Measurements from ENCODE around the gene STIP1. TPM values are rescaled to one million over a fixed set of nuclear protein-coding genes. Genes with fewer than 3 reads are reported as not detected.

Gene STIP1
- total RNA-seq = 100 to 1,000 TPM in 2 of 4 donors, 10 to 100 TPM in 2; 81.6 to 116 (median 104) TPM

DNA sequence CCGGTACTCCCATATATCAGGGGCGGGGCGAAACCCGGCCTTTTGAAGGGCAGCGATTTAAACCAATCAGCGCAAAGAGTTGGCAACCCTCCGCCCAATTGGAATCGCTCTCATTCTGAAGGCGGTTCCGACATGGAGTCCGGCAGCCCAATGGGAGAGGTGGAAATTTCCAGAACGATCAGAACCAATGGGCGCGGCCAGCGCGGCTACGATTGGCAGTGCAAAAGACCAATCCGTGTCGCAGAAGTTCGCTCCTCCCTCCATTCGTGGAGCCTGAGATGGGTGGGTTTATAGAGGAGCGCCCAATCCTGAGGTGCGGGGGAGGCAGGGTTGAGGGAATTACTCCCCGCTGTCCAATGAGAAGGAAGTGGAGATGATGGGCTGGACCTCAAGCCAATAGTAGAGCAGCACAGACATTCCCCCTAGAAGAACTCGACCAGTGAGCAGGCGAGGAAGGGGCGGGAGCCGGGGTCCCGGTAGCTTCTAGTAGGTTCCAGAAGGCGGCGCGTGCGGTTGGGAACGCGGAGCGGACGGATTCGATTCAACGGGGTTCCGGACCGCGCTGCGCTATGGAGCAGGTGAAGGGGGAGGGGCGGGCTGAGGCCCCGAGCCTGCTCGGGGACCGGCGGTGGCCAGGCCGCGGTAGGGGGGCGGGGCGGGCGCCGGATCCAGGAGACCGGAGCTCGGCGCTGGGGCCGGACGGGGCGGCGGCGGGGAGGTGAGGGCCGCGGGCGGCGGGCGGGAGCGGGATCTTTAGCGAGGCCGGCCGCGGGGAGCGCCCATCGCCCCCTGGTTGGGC, at the start of gene STIP1:
Gene STIP1 (plus strand): TSS at position 479 of the 799 bp plus-strand sequence. CDS start 91 bp downstream, at position 570.
- H3K9me3 ChIP-seq = no peaks in the 10 kb centered on the region
- peak in 3 of 4 donors; percentile 10 to 68 (median 58) for TF ChIP-seq POLR2A (IDR thresholded peaks at IDR 0.05)
- TF ChIP-seq, protein P1, sequence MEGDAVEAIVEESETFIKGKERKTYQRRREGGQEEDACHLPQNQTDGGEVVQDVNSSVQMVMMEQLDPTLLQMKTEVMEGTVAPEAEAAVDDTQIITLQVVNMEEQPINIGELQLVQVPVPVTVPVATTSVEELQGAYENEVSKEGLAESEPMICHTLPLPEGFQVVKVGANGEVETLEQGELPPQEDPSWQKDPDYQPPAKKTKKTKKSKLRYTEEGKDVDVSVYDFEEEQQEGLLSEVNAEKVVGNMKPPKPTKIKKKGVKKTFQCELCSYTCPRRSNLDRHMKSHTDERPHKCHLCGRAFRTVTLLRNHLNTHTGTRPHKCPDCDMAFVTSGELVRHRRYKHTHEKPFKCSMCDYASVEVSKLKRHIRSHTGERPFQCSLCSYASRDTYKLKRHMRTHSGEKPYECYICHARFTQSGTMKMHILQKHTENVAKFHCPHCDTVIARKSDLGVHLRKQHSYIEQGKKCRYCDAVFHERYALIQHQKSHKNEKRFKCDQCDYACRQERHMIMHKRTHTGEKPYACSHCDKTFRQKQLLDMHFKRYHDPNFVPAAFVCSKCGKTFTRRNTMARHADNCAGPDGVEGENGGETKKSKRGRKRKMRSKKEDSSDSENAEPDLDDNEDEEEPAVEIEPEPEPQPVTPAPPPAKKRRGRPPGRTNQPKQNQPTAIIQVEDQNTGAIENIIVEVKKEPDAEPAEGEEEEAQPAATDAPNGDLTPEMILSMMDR (IDR thresholded peaks at IDR 0.05) = peak in 4 of 6 experiments; percentile 14 to 56 (median 38)
- peak; percentile 98 for DNase-seq
- peaks cover 0 to 24% (median 0%) of the 10 kb centered on the region in 3 donors for H3K36me3 ChIP-seq
- no peaks in the 10 kb centered on the region for H3K27me3 ChIP-seq
- peak within 1 kb of the TSS; percentile 86 to 100 (median 96) for H3K27ac ChIP-seq
- WGBS, 2 donors = 1% methylated on average over 19 to 21 of the region's 74 CpGs
- H3K4me1 ChIP-seq = peaks cover 26 to 45% (median 44%) of the 10 kb centered on the region in 3 donors
- H3K4me3 ChIP-seq = peak within 1 kb of the TSS in 3 of 4 donors; percentile 47 to 89 (median 64)
- intact Hi-C loops (cut with DNase I) = no loop called here

DNA sequence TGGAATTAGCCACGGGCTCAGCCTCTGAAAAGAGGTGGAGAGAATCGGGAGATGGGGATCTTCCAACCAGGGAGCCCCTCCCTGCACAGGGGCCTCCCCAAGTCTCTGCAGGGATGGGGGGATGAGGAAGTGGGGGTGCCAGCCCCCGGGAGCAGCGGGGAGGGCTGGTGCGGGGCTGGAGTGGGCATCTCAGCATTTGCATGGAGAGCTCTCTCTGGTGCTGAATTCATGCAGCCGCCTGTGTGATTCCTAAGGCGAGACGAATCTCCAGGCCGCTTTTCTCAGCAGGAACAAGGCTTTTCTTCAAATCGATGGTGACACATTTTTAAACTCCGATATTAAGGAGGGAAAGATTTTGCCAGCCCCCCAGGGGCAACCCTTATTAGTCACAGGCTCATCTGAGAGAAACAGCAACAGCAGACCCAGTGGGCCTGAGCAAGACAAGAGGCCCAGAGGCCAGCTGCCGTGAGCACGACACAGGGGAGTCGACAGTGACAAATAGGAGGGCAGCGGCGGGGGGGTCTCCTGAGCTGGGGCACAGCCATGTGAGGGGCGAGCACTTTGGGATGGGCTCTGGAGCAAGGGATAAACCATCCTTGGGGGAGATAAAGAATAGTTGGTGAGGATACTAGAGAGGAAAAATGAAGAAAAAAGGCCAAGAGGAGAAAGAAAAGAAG, 49.1 kb upstream of the STIP1 start:
- 74 to 83% methylated on average over 14 of the region's 17 CpGs for WGBS, 2 donors
- intact Hi-C loops (cut with DNase I) = no loop called here
- no peak overlapping the region for H3K27ac ChIP-seq

DNA sequence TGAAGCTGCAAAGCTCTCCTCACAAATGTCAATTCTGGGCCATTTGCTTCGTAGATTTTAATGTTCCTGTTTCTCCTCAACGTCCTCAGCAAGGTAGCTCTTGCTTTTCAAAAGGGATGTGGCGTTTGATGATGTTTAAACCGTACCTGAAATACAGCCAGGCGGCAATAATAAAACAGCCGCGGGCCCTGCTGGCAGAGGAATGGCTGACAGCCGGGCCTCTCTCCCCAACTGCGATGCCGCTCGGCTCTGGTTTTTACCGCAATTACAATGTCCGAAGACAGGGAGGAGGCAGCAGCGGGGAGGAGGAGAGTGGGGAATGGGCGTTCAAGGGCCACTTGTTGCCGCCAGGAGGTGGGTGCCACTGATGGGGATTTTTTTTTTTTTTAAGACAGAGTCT, 47.6 kb upstream of the STIP1 start:
- 77 to 89% methylated on average over 4 to 16 of the region's 16 CpGs for WGBS, 2 donors
- no peak for DNase-seq
- Histone ChIP-seq H3K36me3 (peaks cover 0 to 6% (median 0%) of the 10 kb centered on the region in 3 donors), H3K27ac (no peak overlapping the region), H3K4me1 (peaks cover 0 to 7% (median 0%) of the 10 kb centered on the region in 3 donors), H3K4me3 (no peak overlapping the region), H3K9me3 (no peaks in the 10 kb centered on the region), H3K27me3 (no peaks in the 10 kb centered on the region)
- TF ChIP-seq, protein P1 (IDR thresholded peaks at IDR 0.05) = no peak
- TF ChIP-seq POLR2A (IDR thresholded peaks at IDR 0.05) = no peak
- intact Hi-C loops (cut with DNase I) = no loop called here

More for the DNA sequence above, 49.1 kb upstream of the STIP1 start:
- TF ChIP-seq POLR2A (IDR thresholded peaks at IDR 0.05) = no peak
- TF ChIP-seq, protein P1 (IDR thresholded peaks at IDR 0.05) = no peak
- peaks cover 0 to 6% (median 0%) of the 10 kb centered on the region in 3 donors for H3K36me3 ChIP-seq
- no peaks in the 10 kb centered on the region for H3K9me3 ChIP-seq
- H3K4me3 ChIP-seq = no peak overlapping the region
- no peaks in the 10 kb centered on the region for H3K27me3 ChIP-seq
- no peak for DNase-seq
- H3K4me1 ChIP-seq = peaks cover 0 to 7% (median 0%) of the 10 kb centered on the region in 3 donors

DNA sequence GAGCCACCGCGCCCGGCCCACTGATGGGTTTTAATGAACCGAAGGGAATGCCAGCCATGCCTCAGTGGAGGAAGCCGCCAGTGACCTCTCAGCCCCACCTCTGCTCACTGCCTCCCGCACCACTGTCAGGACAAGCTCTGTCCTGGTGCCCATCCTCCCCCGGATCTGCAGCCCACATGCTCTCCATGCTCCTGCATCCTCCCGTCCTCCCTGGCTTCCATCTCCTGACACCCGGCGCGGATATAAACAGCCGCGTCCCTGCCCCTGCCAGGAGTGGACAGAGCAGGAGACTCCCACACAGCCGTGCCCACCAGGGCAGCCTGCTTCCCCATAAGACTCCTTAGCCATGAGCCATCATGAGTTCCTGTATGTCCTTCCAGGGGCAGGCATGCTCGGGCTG, 46.9 kb upstream of the STIP1 start:
- Histone ChIP-seq H3K27ac (no peak overlapping the region), H3K36me3 (peaks cover 0 to 6% (median 0%) of the 10 kb centered on the region in 3 donors), H3K9me3 (no peaks in the 10 kb centered on the region), H3K4me3 (no peak overlapping the region), H3K27me3 (no peaks in the 10 kb centered on the region), H3K4me1 (peaks cover 0 to 7% (median 0%) of the 10 kb centered on the region in 3 donors)
- no peak for DNase-seq
- intact Hi-C loops (cut with DNase I) = no loop called here
- TF ChIP-seq, protein P1 (IDR thresholded peaks at IDR 0.05) = no peak
- no peak for TF ChIP-seq POLR2A (IDR thresholded peaks at IDR 0.05)
- 87 to 89% methylated on average over 6 to 9 of the region's 15 CpGs for WGBS, 2 donors
